Mesendoderm (in vitro differentiated cells): Measurements from ENCODE around the gene RREB1.

Source experiments
- DNase-seq: peaks from one replicate; pipeline ENCODE4 v3.0.0; 2013
- H2AK5ac ChIP-seq: 2 replicates; pipeline ENCODE4 v1.6.1; 2013; ENCODE audit warnings: low read length, inconsistent platforms
- H2BK120ac ChIP-seq: 2 replicates; pipeline ENCODE4 v1.6.1; 2013; ENCODE audit warnings: low read depth, mild to moderate bottlenecking, low read length, moderate library complexity, mixed read lengths
- H2BK15ac ChIP-seq: replicated peaks from 2 replicates; pipeline ENCODE4 v1.6.1; 2013; ENCODE audit warnings: low read depth, mild to moderate bottlenecking, moderate library complexity
- H2BK5ac ChIP-seq: 2 replicates; pipeline ENCODE4 v1.6.1; 2013; ENCODE audit warnings: low read length, inconsistent platforms
- H3K18ac ChIP-seq: 2 replicates; pipeline ENCODE4 v1.6.1; 2013; ENCODE audit warnings: mild to moderate bottlenecking, low read length, mixed read lengths
- H3K23ac ChIP-seq: one replicate; pipeline ENCODE4 v1.6.1; 2013; ENCODE audit warnings: low read length
- H3K27ac ChIP-seq: 2 replicates; pipeline ENCODE4 v1.5.1; 2013; ENCODE audit warnings: low read depth, mild to moderate bottlenecking, inconsistent platforms, low read length, moderate library complexity
- H3K27me3 ChIP-seq: 2 replicates; pipeline ENCODE4 v1.6.1; 2013; ENCODE audit warnings: low read length, control low read depth, mild to moderate bottlenecking, inconsistent platforms; ENCODE audit not compliant: insufficient read depth, poor library complexity
- H3K36me3 ChIP-seq: 2 replicates; pipeline ENCODE4 v1.6.1; 2013; ENCODE audit warnings: low read length, inconsistent platforms; ENCODE audit not compliant: control insufficient read depth, insufficient read depth
- H3K4ac ChIP-seq: one replicate; pipeline ENCODE4 v1.6.1; 2013; ENCODE audit warnings: low read depth, mild to moderate bottlenecking, low read length, moderate library complexity
- H3K4me1 ChIP-seq: 2 replicates; pipeline ENCODE4 v1.6.1; 2013; ENCODE audit warnings: low read depth, low read length, inconsistent platforms; ENCODE audit not compliant: control insufficient read depth
- H3K4me2 ChIP-seq: 2 replicates; pipeline ENCODE4 v1.6.1; 2013; ENCODE audit warnings: low read length
- H3K4me3 ChIP-seq: 2 replicates; pipeline ENCODE4 v1.5.1; 2013; ENCODE audit warnings: mild to moderate bottlenecking, low read length
- H3K56ac ChIP-seq: one replicate; pipeline ENCODE4 v1.6.1; 2013; ENCODE audit warnings: low read length
- H3K79me1 ChIP-seq: 2 replicates; pipeline ENCODE4 v1.6.1; 2013; ENCODE audit warnings: low read length, inconsistent platforms
- H3K79me2 ChIP-seq: 2 replicates; pipeline ENCODE4 v1.6.1; 2013; ENCODE audit warnings: mild to moderate bottlenecking, low read length; ENCODE audit not compliant: control insufficient read depth, insufficient read depth
- H3K9ac ChIP-seq: 2 replicates; pipeline ENCODE4 v1.6.1; 2013; ENCODE audit warnings: low read length, inconsistent platforms
- H4K5ac ChIP-seq: one replicate; pipeline ENCODE4 v1.6.1; 2013; ENCODE audit warnings: low read length
- H4K8ac ChIP-seq: one replicate; pipeline ENCODE4 v1.6.1; 2013; ENCODE audit warnings: low read depth, mild to moderate bottlenecking, control low read depth, low read length, moderate library complexity
- WGBS: extraction: QIAGEN DNeasy Blood & Tissue Kit; methylation state at CpG from one replicate; pipeline ENCODE4 v1.1.7; 2013; ENCODE audit warnings: low lambda C conversion rate, missing lambda C conversion rate; ENCODE audit not compliant: insufficient coverage; ENCODE audit errors: extremely low coverage; 5-methylcytosine and 5-hydroxymethylcytosine counted together

The RREB1 gene

GRCh38 chr6:7252390-7252789 is 144.6 kb downstream of the RREB1 start:
- Histone ChIP-seq H3K9ac (no peak overlapping the region), H3K4me1 (no peaks in the 10 kb centered on the region), H2BK15ac (no peak overlapping the region), H3K27ac (no peak overlapping the region), H3K4ac (no peak overlapping the region), H3K79me1 (peaks cover 1% of the 10 kb centered on the region), H3K56ac (no peak overlapping the region), H4K5ac (no peak overlapping the region), H2AK5ac (no peak overlapping the region), H3K4me2 (no peak overlapping the region), H3K23ac (no peak overlapping the region), H4K8ac (no peak overlapping the region), H3K27me3 (no peaks in the 10 kb centered on the region), H2BK5ac (no peak overlapping the region), H2BK120ac (no peak overlapping the region), H3K36me3 (peaks cover 6% of the 10 kb centered on the region), H3K79me2 (no peaks in the 10 kb centered on the region), H3K18ac (no peak overlapping the region), H3K4me3 (no peak overlapping the region)
- DNase-seq: no peak
- no CpG with 5 or more reads among the region's 4 CpGs for WGBS

GRCh38 chr6:7254980-7255835 is 147.4 kb downstream of the RREB1 start:
- Histone ChIP-seq H3K79me2 (no peaks in the 10 kb centered on the region), H3K18ac (no peak overlapping the region), H3K36me3 (no peaks in the 10 kb centered on the region), H3K23ac (no peak overlapping the region), H3K79me1 (no peaks in the 10 kb centered on the region), H3K4me1 (no peaks in the 10 kb centered on the region), H3K4me3 (no peak overlapping the region), H4K5ac (no peak overlapping the region), H3K4me2 (no peak overlapping the region), H2BK15ac (no peak overlapping the region), H3K56ac (no peak overlapping the region), H3K27me3 (no peaks in the 10 kb centered on the region), H2BK5ac (no peak overlapping the region), H2BK120ac (no peak overlapping the region), H4K8ac (no peak overlapping the region), H3K9ac (no peak overlapping the region), H2AK5ac (no peak overlapping the region), H3K27ac (no peak overlapping the region), H3K4ac (no peak overlapping the region)
- WGBS: no CpG with 5 or more reads among the region's 12 CpGs
- DNase-seq: no peak

- Histone ChIP-seq H3K23ac (no peak overlapping the region), H3K4me2 (no peak overlapping the region), H2BK120ac (no peak overlapping the region), H3K79me2 (no peaks in the 10 kb centered on the region), H2BK15ac (no peak overlapping the region), H2AK5ac (no peak overlapping the region), H3K56ac (no peak overlapping the region), H2BK5ac (no peak overlapping the region), H3K9ac (no peak overlapping the region), H3K4me1 (no peaks in the 10 kb centered on the region), H3K36me3 (no peaks in the 10 kb centered on the region), H3K27ac (no peak overlapping the region), H3K18ac (no peak overlapping the region), H4K8ac (no peak overlapping the region), H3K4me3 (no peak overlapping the region), H3K79me1 (no peaks in the 10 kb centered on the region), H3K4ac (no peak overlapping the region), H4K5ac (no peak overlapping the region), H3K27me3 (no peaks in the 10 kb centered on the region)
- no CpG with 5 or more reads among the region's 5 CpGs for WGBS
- no peak for DNase-seq
These were observed 148.2 kb downstream of the RREB1 start for GRCh38 chr6:7255918-7256317.

GRCh38 chr6:7256785-7257184 is 149.0 kb downstream of the RREB1 start:
- H3K56ac ChIP-seq: no peak overlapping the region
- no CpG with 5 or more reads among the region's 4 CpGs for WGBS
- H4K5ac ChIP-seq: no peak overlapping the region

GRCh38 chr6:7257521-7258230 is 149.9 kb downstream of the RREB1 start:
- no peak overlapping the region for H2BK15ac ChIP-seq
- H3K27ac ChIP-seq: no peak overlapping the region
- WGBS: no CpG with 5 or more reads among the region's 18 CpGs
- no peaks in the 10 kb centered on the region for H3K79me1 ChIP-seq
- H2BK5ac ChIP-seq: no peak overlapping the region
- H3K18ac ChIP-seq: no peak overlapping the region
- no peak overlapping the region for H3K23ac ChIP-seq
- no peaks in the 10 kb centered on the region for H3K4me1 ChIP-seq
- H2AK5ac ChIP-seq: no peak overlapping the region
- no peak overlapping the region for H3K4ac ChIP-seq
- H3K27me3 ChIP-seq: no peaks in the 10 kb centered on the region
- H4K5ac ChIP-seq: no peak overlapping the region
- H3K79me2 ChIP-seq: no peaks in the 10 kb centered on the region
- H3K4me3 ChIP-seq: no peak overlapping the region
- H3K36me3 ChIP-seq: no peaks in the 10 kb centered on the region
- no peak overlapping the region for H3K9ac ChIP-seq
- DNase-seq: no peak
- no peak overlapping the region for H3K56ac ChIP-seq
- no peak overlapping the region for H2BK120ac ChIP-seq
- H4K8ac ChIP-seq: no peak overlapping the region
- H3K4me2 ChIP-seq: no peak overlapping the region

More at GRCh38 chr6:7256785-7257184, 149.0 kb downstream of the RREB1 start:
- Histone ChIP-seq H2BK120ac (no peak overlapping the region), H3K4me3 (no peak overlapping the region), H3K79me1 (no peaks in the 10 kb centered on the region), H3K9ac (no peak overlapping the region), H3K4ac (no peak overlapping the region), H3K79me2 (no peaks in the 10 kb centered on the region), H3K27ac (no peak overlapping the region), H2BK15ac (no peak overlapping the region), H3K36me3 (no peaks in the 10 kb centered on the region), H3K18ac (no peak overlapping the region), H4K8ac (no peak overlapping the region), H3K23ac (no peak overlapping the region), H2AK5ac (no peak overlapping the region), H3K4me1 (no peaks in the 10 kb centered on the region), H2BK5ac (no peak overlapping the region), H3K27me3 (no peaks in the 10 kb centered on the region), H3K4me2 (no peak overlapping the region)
- DNase-seq: no peak
